SU-DHL-6 (cell line): Measurements from ENCODE around the gene SLFN5.

ENCODE experiments used
- H2AFZ ChIP-seq: fragments of 200-600 bp; sonication (generic); 2 replicates; pipeline ENCODE4 v1.6.1; 2014; ENCODE audit warnings: low read depth, mild to moderate bottlenecking, moderate library complexity, mixed read lengths, antibody characterized with exemption, low read length; ENCODE audit not compliant: severe bottlenecking
- H3F3A ChIP-seq: fragments of 200-600 bp; shearing (Covaris generic); 2 replicates; pipeline ENCODE4 v1.6.0; 2016; ENCODE audit warnings: antibody characterized with exemption, mild to moderate bottlenecking; ENCODE audit not compliant: insufficient read depth
- H3K27ac ChIP-seq: fragments of 200-600 bp; sonication (generic); 2 replicates; pipeline ENCODE4 v1.5.1; 2016; ENCODE audit warnings: low read depth, mild to moderate bottlenecking, low read length, moderate library complexity, mixed read lengths
- H3K27me3 ChIP-seq: fragments of 200-600 bp; sonication (generic), shearing (Covaris generic); 2 replicates; pipeline ENCODE4 v1.6.0; 2014; ENCODE audit warnings: mild to moderate bottlenecking, low read length
- H3K36me3 ChIP-seq: fragments of 200-600 bp; sonication (generic); 2 replicates; pipeline ENCODE4 v1.6.1; 2014; ENCODE audit warnings: mild to moderate bottlenecking, low read length, mixed read lengths
- H3K4me2 ChIP-seq: fragments of 300-600, 200-600 bp; shearing (Covaris generic), sonication (generic); 2 replicates; pipeline ENCODE4 v1.6.0; 2014; ENCODE audit warnings: low read length, low read depth, mild to moderate bottlenecking; ENCODE audit not compliant: poor library complexity, severe bottlenecking
- H3K4me3 ChIP-seq: fragments of 200-600 bp; sonication (generic); 2 replicates; pipeline ENCODE4 v1.5.1; 2014; ENCODE audit warnings: antibody characterized with exemption, low read length, mild to moderate bottlenecking, mixed read lengths; ENCODE audit not compliant: insufficient read depth, poor library complexity, severe bottlenecking
- H3K79me2 ChIP-seq: fragments of 200-600 bp; sonication (generic); 2 replicates; pipeline ENCODE4 v1.6.1; 2014; ENCODE audit warnings: mild to moderate bottlenecking, low read length, moderate library complexity; ENCODE audit not compliant: insufficient read depth
- H3K9ac ChIP-seq: fragments of 200-600 bp; sonication (generic); 2 replicates; pipeline ENCODE4 v1.7.0; 2014; ENCODE audit warnings: mild to moderate bottlenecking, low read length
- H3K9me2 ChIP-seq: fragments of 200-600 bp; sonication (generic); replicated peaks from 2 replicates; pipeline ENCODE4 v1.6.1; 2014; ENCODE audit warnings: low read length; ENCODE audit not compliant: insufficient read depth
- H3K9me3 ChIP-seq: fragments of 200-600 bp; sonication (generic); 2 replicates; pipeline ENCODE4 v1.6.1; 2014; ENCODE audit warnings: low read length, mixed read lengths; ENCODE audit not compliant: insufficient read depth
- H4K20me1 ChIP-seq: fragments of 200-600 bp; sonication (generic); 2 replicates; pipeline ENCODE4 v1.6.1; 2014; ENCODE audit warnings: low read depth, mild to moderate bottlenecking, antibody characterized with exemption, low read length, moderate library complexity, mixed read lengths
- CTCF ChIP-seq: fragments of 200-600 bp; sonication (generic); IDR thresholded peaks from one replicate; pipeline ENCODE4 v1.5.1; 2017; ENCODE audit warnings: antibody characterized with exemption, mild to moderate bottlenecking, low read length, moderate library complexity; ENCODE audit not compliant: insufficient read depth, poor library complexity, severe bottlenecking
- EZH2phosphoT487 ChIP-seq: fragments of 200-600 bp; sonication (generic), shearing (Covaris generic); conservative IDR thresholded peaks from 2 replicates; pipeline ENCODE4 v1.6.1; 2018; ENCODE audit warnings: mild to moderate bottlenecking, antibody characterized with exemption, low read length, moderate library complexity, mixed read lengths

Gene SLFN5

GRCh38 chr17:35254107-35254773, 11.4 kb downstream of the SLFN5 start:
- H3K36me3 ChIP-seq = no peaks in the 10 kb centered on the region
- no peaks in the 10 kb centered on the region for H3K27me3 ChIP-seq
- H3K27ac ChIP-seq = no peak overlapping the region
- H3F3A ChIP-seq = no peaks in the 10 kb centered on the region
- no peaks in the 10 kb centered on the region for H3K9me3 ChIP-seq
- no peaks in the 10 kb centered on the region for H3K9me2 ChIP-seq
- TF ChIP-seq CTCF (no peak), EZH2phosphoT487 (no peak)
- H3K79me2 ChIP-seq = no peaks in the 10 kb centered on the region
- no peak overlapping the region for H2AFZ ChIP-seq
- no peak overlapping the region for H3K4me3 ChIP-seq
- no peak overlapping the region for H3K4me2 ChIP-seq
- H4K20me1 ChIP-seq = no peaks in the 10 kb centered on the region
- H3K9ac ChIP-seq = no peak overlapping the region

DNA sequence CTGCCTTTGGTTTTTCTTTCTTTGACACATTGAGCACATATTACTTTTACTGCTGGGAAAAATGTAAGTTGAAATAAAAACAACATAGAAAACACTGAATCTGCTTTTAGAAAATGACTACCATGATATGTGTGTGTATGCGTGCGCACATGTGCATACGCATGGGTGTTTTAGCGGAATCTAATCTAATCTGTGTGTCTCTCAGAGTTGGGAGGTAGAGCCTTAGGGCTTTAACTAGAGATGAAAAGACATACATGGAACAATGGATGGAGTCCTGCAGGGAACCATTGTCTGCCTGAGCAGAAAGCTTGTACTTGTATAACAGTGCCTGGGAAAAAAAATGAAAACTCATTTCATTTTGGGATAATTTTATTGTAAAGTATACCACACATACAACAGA, 12.4 kb downstream of the SLFN5 start:
- Histone ChIP-seq H3K27me3 (no peaks in the 10 kb centered on the region), H3K27ac (no peak overlapping the region), H4K20me1 (no peaks in the 10 kb centered on the region), H3K36me3 (no peaks in the 10 kb centered on the region), H3K79me2 (no peaks in the 10 kb centered on the region), H3K9ac (no peak overlapping the region), H3K9me2 (no peaks in the 10 kb centered on the region), H3F3A (no peaks in the 10 kb centered on the region), H3K4me3 (no peak overlapping the region), H3K4me2 (no peak overlapping the region), H3K9me3 (no peaks in the 10 kb centered on the region), H2AFZ (no peak overlapping the region)
- TF ChIP-seq CTCF (no peak), EZH2phosphoT487 (no peak)

GRCh38 chr17:35256629-35257028, 13.8 kb downstream of the SLFN5 start:
- H3K9me2 ChIP-seq = no peaks in the 10 kb centered on the region
- no peaks in the 10 kb centered on the region for H3K9me3 ChIP-seq
- H3K36me3 ChIP-seq = no peaks in the 10 kb centered on the region
- H3K79me2 ChIP-seq = no peaks in the 10 kb centered on the region
- H3K27me3 ChIP-seq = no peaks in the 10 kb centered on the region
- no peak overlapping the region for H3K4me2 ChIP-seq
- H3K9ac ChIP-seq = no peak overlapping the region
- no peak for TF ChIP-seq EZH2phosphoT487
- H4K20me1 ChIP-seq = no peaks in the 10 kb centered on the region
- no peak overlapping the region for H3K27ac ChIP-seq
- H2AFZ ChIP-seq = no peak overlapping the region
- H3F3A ChIP-seq = no peaks in the 10 kb centered on the region
- H3K4me3 ChIP-seq = no peak overlapping the region

- H3K27ac ChIP-seq = no peak overlapping the region
- no peaks in the 10 kb centered on the region for H3K9me3 ChIP-seq
- H3K9me2 ChIP-seq = no peaks in the 10 kb centered on the region
- no peak overlapping the region for H3K4me2 ChIP-seq
- TF ChIP-seq CTCF (no peak), EZH2phosphoT487 (no peak)
- H3K27me3 ChIP-seq = no peaks in the 10 kb centered on the region
- no peaks in the 10 kb centered on the region for H3F3A ChIP-seq
- H3K79me2 ChIP-seq = no peaks in the 10 kb centered on the region
- H2AFZ ChIP-seq = no peak overlapping the region
- H4K20me1 ChIP-seq = no peaks in the 10 kb centered on the region
- no peak overlapping the region for H3K4me3 ChIP-seq
- no peaks in the 10 kb centered on the region for H3K36me3 ChIP-seq
- H3K9ac ChIP-seq = no peak overlapping the region
Measured at GRCh38 chr17:35257208-35257659, 14.4 kb downstream of the SLFN5 start.
